ENCODE measurements around the gene GJC3.

- no peak for TF ChIP-seq CTCF (conservative IDR thresholded peaks at IDR 0.05; ENCODE audit: low read depth, low read length)
- TF ChIP-seq EZH2 (IDR thresholded peaks at IDR 0.05; ENCODE audit: borderline replicate concordance, low read depth, low read length, poor library complexity, severe bottlenecking), result no peak
Measured at GRCh38 chr7:99899830-99900519, 29.4 kb downstream of the GJC3 start.
